HepG2 (cell line): ENCODE data around the gene ZNF764. TPM values are rescaled to one million over a fixed set of nuclear protein-coding genes. Genes with fewer than 3 reads are reported as not detected.

Experiments used
- FOXA3 ChIP-seq: IDR thresholded peaks from 2 replicates; pipeline ENCODE4 v1.6.1; 2016; ENCODE audit warnings: missing genetic modification reagents, missing compliant biosample characterization
- HDAC6 ChIP-seq: fragments of 200-600 bp; sonication (generic); IDR thresholded peaks from 2 replicates; pipeline ENCODE4 v1.7.0; 2017; ENCODE audit warnings: mild to moderate bottlenecking, antibody characterized with exemption, low read length, low read depth
- NBN ChIP-seq: fragments of 450-650 bp; conservative IDR thresholded peaks from 2 replicates; pipeline ENCODE4 v1.6.1; 2017
- PAF1 ChIP-seq: IDR thresholded peaks from 2 replicates; pipeline ENCODE4 v1.6.1; 2016; ENCODE audit warnings: missing genetic modification reagents, missing compliant biosample characterization
- PRPF4 ChIP-seq: fragments of 200-400 bp; formaldehyde crosslinking; IDR thresholded peaks from 2 replicates; pipeline ENCODE4 v1.6.1; 2016; ENCODE audit warnings: low read length, low read depth; ENCODE audit not compliant: poor library complexity, severe bottlenecking
- REPIN1 ChIP-seq: sonication (generic); formaldehyde crosslinking; IDR thresholded peaks from 2 replicates; pipeline ENCODE4 v1.8.0; 2022; ENCODE audit warnings: missing genetic modification reagents, low read depth, mild to moderate bottlenecking, borderline replicate concordance
- SALL1 ChIP-seq: sonication (generic); formaldehyde crosslinking; IDR thresholded peaks from 2 replicates; pipeline ENCODE4 v1.8.0; 2022; ENCODE audit warnings: mild to moderate bottlenecking, missing genetic modification reagents
- SATB2 ChIP-seq: sonication (generic); formaldehyde crosslinking; IDR thresholded peaks from 2 replicates; pipeline ENCODE4 v1.5.0; 2020; ENCODE audit warnings: missing genetic modification reagents
- SIN3A ChIP-seq: IDR thresholded peaks from 2 replicates; pipeline ENCODE4 v1.6.1; 2011; ENCODE audit warnings: low read depth, mild to moderate bottlenecking, control low read depth, low read length, borderline replicate concordance
- SMAD9 ChIP-seq: sonication (generic); formaldehyde crosslinking; IDR thresholded peaks from 2 replicates; pipeline ENCODE4 v1.5.1; 2020; ENCODE audit warnings: mild to moderate bottlenecking, missing genetic modification reagents
- SRSF9 ChIP-seq: fragments of 200-400 bp; formaldehyde crosslinking; IDR thresholded peaks from 2 replicates; pipeline ENCODE4 v1.6.1; 2018; ENCODE audit warnings: borderline replicate concordance, mild to moderate bottlenecking, low read depth, low read length; ENCODE audit not compliant: insufficient read depth, poor library complexity, severe bottlenecking
- SSRP1 ChIP-seq: IDR thresholded peaks from 2 replicates; pipeline ENCODE4 v1.6.1; 2016; ENCODE audit warnings: control low read depth
- TCF12 ChIP-seq, 2 experiments: fragments of 450-650 bp in 1 of 2; sonication (generic) in 1 of 2; formaldehyde crosslinking in 1 of 2; IDR thresholded peaks; 2 replicates each; pipeline versions ENCODE4 v1.6.1 to v1.8.0; 2017 to 2022; ENCODE audit warnings: antibody characterized with exemption in 1 of 2, mild to moderate bottlenecking in 1 of 2, missing genetic modification reagents in 1 of 2, moderate library complexity in 1 of 2
- ZBTB14 ChIP-seq: sonication (generic); formaldehyde crosslinking; IDR thresholded peaks from 2 replicates; pipeline ENCODE4 v1.4.0; 2020; ENCODE audit warnings: missing genetic modification reagents
- ZNF136 ChIP-seq: sonication (generic); formaldehyde crosslinking; IDR thresholded peaks from 2 replicates; pipeline ENCODE4 v1.8.1; 2022; ENCODE audit warnings: low read depth, mild to moderate bottlenecking, moderate library complexity, missing genetic modification reagents
- ZNF160 ChIP-seq: sonication (generic); formaldehyde crosslinking; IDR thresholded peaks from 2 replicates; pipeline ENCODE4 v1.8.0; 2022; ENCODE audit warnings: mild to moderate bottlenecking, inconsistent platforms, missing genetic modification reagents
- ZNF264 ChIP-seq: sonication (generic); formaldehyde crosslinking; IDR thresholded peaks from 2 replicates; pipeline ENCODE4 v1.4.0; 2020; ENCODE audit warnings: missing genetic modification reagents
- ZNF292 ChIP-seq: sonication (generic); formaldehyde crosslinking; IDR thresholded peaks from 2 replicates; pipeline ENCODE4 v1.8.1; 2022; ENCODE audit warnings: mild to moderate bottlenecking, low read depth, missing genetic modification reagents, borderline replicate concordance
- ZNF354B ChIP-seq: sonication (generic); formaldehyde crosslinking; IDR thresholded peaks from 2 replicates; pipeline ENCODE4 v1.8.0; 2022; ENCODE audit warnings: mild to moderate bottlenecking, missing genetic modification reagents
- ZNF430 ChIP-seq: sonication (generic); formaldehyde crosslinking; IDR thresholded peaks from 2 replicates; pipeline ENCODE4 v1.9.0; 2021; ENCODE audit warnings: mild to moderate bottlenecking, missing genetic modification reagents
- ZNF543 ChIP-seq: sonication (generic); formaldehyde crosslinking; IDR thresholded peaks from 2 replicates; pipeline ENCODE4 v1.4.0; 2020; ENCODE audit warnings: mild to moderate bottlenecking, missing genetic modification reagents
- ZNF792 ChIP-seq: IDR thresholded peaks from 2 replicates; pipeline ENCODE4 v1.6.1; 2016
- polyA plus RNA-seq, 8 experiments: library from polyadenylated mRNA; depleted of rRNA in 3 of 8; stranded (reverse) in 7 of 8; unstranded in 1 of 8; fragments of >200 nt; fragmentation: Illumina TruSeq in 4 of 8; extraction: Trizol in 4 of 8; gene quantifications; 2 replicates each; pipeline versions ENCODE4 v1.2.1 to v1.2.3, GENCODE V29; 2011 to 2016; ENCODE audit warnings: low read depth in 4 of 8, missing spikeins in 1 of 8, mixed read lengths in 1 of 8; ENCODE audit not compliant: insufficient read depth in 1 of 8
- total RNA-seq, 5 experiments: library from RNA; depleted of rRNA; stranded (reverse); fragments of >200 nt; fragmentation: Illumina TruSeq; extraction: Trizol; gene quantifications; 2 replicates each; pipeline ENCODE4 v1.2.3, GENCODE V29; 2016; ENCODE audit warnings: low read depth in 1 of 5
- TF ChIP-seq, protein P1 (sequence below): IDR thresholded peaks from 2 replicates; pipeline ENCODE4 v1.6.1; 2016

Gene ZNF764
- total and polyA plus RNA-seq, 2 of the 13 experiments (the other 11 are each of a cell fraction or from before 2014, with no cell fraction given) = 4.1 to 9.1 TPM

- TF ChIP-seq ZNF292 (CRISPR knock-in tag) (peak; percentile 69; the same call in 1 of the 2 replicates), ZNF160 (no peak; the same call in 1 of the 2 replicates), SATB2 (CRISPR knock-in tag) (no peak), SIN3A (peak; percentile 83; the same call in 1 of the 2 replicates), SMAD9 (CRISPR knock-in tag) (no peak; the same call in 1 of the 2 replicates), TCF12 (IDR thresholded peaks at IDR 0.05) (no peak), TCF12 (CRISPR knock-in tag; IDR thresholded peaks at IDR 0.05) (peak; percentile 92), ZNF136 (0 out of 2 replicates have a peak, but pooled peaks have one; percentile 28), SSRP1 (CRISPR knock-in tag) (no peak), REPIN1 (0 out of 2 replicates have a peak, but pooled peaks have one; percentile 33), FOXA3 (CRISPR knock-in tag) (peak; percentile 75), ZNF430 (CRISPR knock-in tag) (peak; percentile 62), ZNF264 (CRISPR knock-in tag) (no peak; the same call in none of the 2 replicates), NBN (no peak), SRSF9 (no peak), PRPF4 (no peak), HDAC6 (no peak), ZNF543 (CRISPR knock-in tag) (peak; percentile 88), PAF1 (CRISPR knock-in tag) (no peak), ZBTB14 (CRISPR knock-in tag) (peak; percentile 18; the same call in 1 of the 2 replicates), ZNF354B (CRISPR knock-in tag) (no peak), SALL1 (CRISPR knock-in tag) (peak; percentile 65), ZNF792 (peak; percentile 20; the same call in 1 of the 2 replicates)
- TF ChIP-seq, protein P1, sequence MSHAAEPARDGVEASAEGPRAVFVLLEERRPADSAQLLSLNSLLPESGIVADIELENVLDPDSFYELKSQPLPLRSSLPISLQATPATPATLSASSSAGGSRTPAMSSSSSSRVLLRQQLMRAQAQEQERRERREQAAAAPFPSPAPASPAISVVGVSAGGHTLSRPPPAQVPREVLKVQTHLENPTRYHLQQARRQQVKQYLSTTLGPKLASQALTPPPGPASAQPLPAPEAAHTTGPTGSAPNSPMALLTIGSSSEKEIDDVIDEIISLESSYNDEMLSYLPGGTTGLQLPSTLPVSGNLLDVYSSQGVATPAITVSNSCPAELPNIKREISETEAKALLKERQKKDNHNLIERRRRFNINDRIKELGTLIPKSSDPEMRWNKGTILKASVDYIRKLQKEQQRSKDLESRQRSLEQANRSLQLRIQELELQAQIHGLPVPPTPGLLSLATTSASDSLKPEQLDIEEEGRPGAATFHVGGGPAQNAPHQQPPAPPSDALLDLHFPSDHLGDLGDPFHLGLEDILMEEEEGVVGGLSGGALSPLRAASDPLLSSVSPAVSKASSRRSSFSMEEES (CRISPR knock-in tag) = 0 out of 2 replicates have a peak, but pooled peaks have one; percentile 28
These were observed at the start of gene ZNF764 (continued) for GRCh38 chr16:30557957-30558788.
